Osteoblast (primary cell): ENCODE data around the gene DMD. TPM values are rescaled to one million over a fixed set of nuclear protein-coding genes. Genes with fewer than 3 reads are reported as not detected.

Source experiments
- DNase-seq: peaks from one replicate; pipeline ENCODE4 v3.0.0; 2011; ENCODE audit warnings: low spot score, mixed read lengths; ENCODE audit not compliant: insufficient read length; ENCODE audit errors: missing footprints
- H2AFZ ChIP-seq: 2 replicates; pipeline ENCODE4 v1.6.0; 2011; ENCODE audit warnings: mild to moderate bottlenecking, low read length
- H3K27ac ChIP-seq: 2 replicates; pipeline ENCODE4 v1.5.1; 2011; ENCODE audit warnings: mild to moderate bottlenecking, low read depth, low read length, moderate library complexity
- H3K27me3 ChIP-seq: 2 replicates; pipeline ENCODE4 v1.6.0; 2012; ENCODE audit warnings: mild to moderate bottlenecking, control low read depth, inconsistent platforms, low read length, moderate library complexity; ENCODE audit not compliant: insufficient read depth
- H3K36me3 ChIP-seq: 2 replicates; pipeline ENCODE4 v1.5.1; 2011; ENCODE audit warnings: mild to moderate bottlenecking, low read length, control low read depth, moderate library complexity; ENCODE audit not compliant: insufficient read depth
- H3K4me1 ChIP-seq: 2 replicates; pipeline ENCODE4 v1.5.1; 2011; ENCODE audit warnings: mild to moderate bottlenecking, low read length, control low read depth, moderate library complexity; ENCODE audit not compliant: insufficient read depth
- H3K4me2 ChIP-seq: 2 replicates; pipeline ENCODE4 v1.6.0; 2011; ENCODE audit warnings: mild to moderate bottlenecking, low read length; ENCODE audit not compliant: insufficient read depth
- H3K4me3 ChIP-seq: fragments of 200-600 bp; sonication (generic); 3 replicates; pipeline ENCODE4 v1.5.1; 2012; ENCODE audit warnings: mild to moderate bottlenecking, low read length, inconsistent platforms; ENCODE audit not compliant: insufficient read depth
- H3K79me2 ChIP-seq: 2 replicates; pipeline ENCODE4 v1.6.0; 2012; ENCODE audit warnings: mild to moderate bottlenecking, low read length, control low read depth, inconsistent platforms; ENCODE audit not compliant: insufficient read depth
- H3K9me3 ChIP-seq: 2 replicates; pipeline ENCODE4 v1.5.1; 2011; ENCODE audit warnings: low read depth, low read length, control low read depth
- H4K20me1 ChIP-seq: 2 replicates; pipeline ENCODE4 v1.6.0; 2012; ENCODE audit warnings: mild to moderate bottlenecking, low read length, control low read depth; ENCODE audit not compliant: insufficient read depth
- CTCF ChIP-seq: IDR thresholded peaks from 2 replicates; pipeline ENCODE4 v1.5.1; 2011; ENCODE audit warnings: mild to moderate bottlenecking, low read depth, low read length, moderate library complexity; ENCODE audit errors: extremely low read depth
- total RNA-seq: library from RNA; depleted of rRNA; stranded (reverse); fragments of >200 nt; gene quantifications from 2 replicates; pipeline ENCODE4 v1.2.3, GENCODE V29; 2012

Gene DMD
- total RNA-seq, 1 donor = 12.7 TPM

- Histone ChIP-seq H3K27ac (no peak overlapping the region), H3K9me3 (no peaks in the 10 kb centered on the region), H3K79me2 (no peaks in the 10 kb centered on the region), H3K4me1 (no peaks in the 10 kb centered on the region), H4K20me1 (no peaks in the 10 kb centered on the region), H3K36me3 (no peaks in the 10 kb centered on the region), H3K27me3 (no peaks in the 10 kb centered on the region), H2AFZ (no peak overlapping the region), H3K4me3 (no peak overlapping the region), H3K4me2 (no peak overlapping the region)
- TF ChIP-seq CTCF = no peak
- DNase-seq = no peak
Observed at GRCh38 chrX:32496671-32497070, 714.7 kb downstream of the DMD start.

- no peaks in the 10 kb centered on the region for H3K4me1 ChIP-seq
- H4K20me1 ChIP-seq = no peaks in the 10 kb centered on the region
- TF ChIP-seq CTCF = no peak
- no peak overlapping the region for H3K4me3 ChIP-seq
- no peak for DNase-seq
- no peaks in the 10 kb centered on the region for H3K36me3 ChIP-seq
- no peaks in the 10 kb centered on the region for H3K27me3 ChIP-seq
- H3K79me2 ChIP-seq = no peaks in the 10 kb centered on the region
- no peak overlapping the region for H3K4me2 ChIP-seq
- no peaks in the 10 kb centered on the region for H3K9me3 ChIP-seq
- H2AFZ ChIP-seq = no peak overlapping the region
- H3K27ac ChIP-seq = no peak overlapping the region
Observed at GRCh38 chrX:32495855-32496254, 715.5 kb downstream of the DMD start.

DNA sequence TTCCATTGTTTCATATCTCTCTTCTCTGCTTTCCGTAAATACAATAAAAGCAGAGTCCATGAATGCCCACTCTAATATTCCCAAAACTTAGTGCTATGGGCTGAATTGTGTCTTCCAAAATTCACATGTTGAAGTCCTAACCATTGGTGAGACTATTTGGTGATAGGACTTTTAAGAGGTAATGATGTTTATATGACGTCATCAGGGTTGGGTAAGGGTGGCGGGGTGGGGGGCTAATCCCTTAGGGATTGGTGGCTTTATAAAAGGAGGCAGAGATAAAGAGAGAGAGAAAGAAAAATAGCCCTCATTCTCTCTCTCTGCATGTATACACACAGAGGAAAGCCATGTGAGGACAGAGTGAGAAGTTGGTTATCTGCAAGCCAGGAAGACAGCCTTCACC lies 722.2 kb downstream of the DMD start:
- TF ChIP-seq CTCF = no peak
- H3K4me1 ChIP-seq = no peaks in the 10 kb centered on the region
- no peaks in the 10 kb centered on the region for H4K20me1 ChIP-seq
- no peaks in the 10 kb centered on the region for H3K36me3 ChIP-seq
- no peak overlapping the region for H3K4me2 ChIP-seq
- H3K27me3 ChIP-seq = no peaks in the 10 kb centered on the region
- no peak overlapping the region for H3K4me3 ChIP-seq
- no peak overlapping the region for H2AFZ ChIP-seq
- no peaks in the 10 kb centered on the region for H3K9me3 ChIP-seq
- no peak overlapping the region for H3K27ac ChIP-seq
- H3K79me2 ChIP-seq = no peaks in the 10 kb centered on the region
- DNase-seq = no peak

DNA sequence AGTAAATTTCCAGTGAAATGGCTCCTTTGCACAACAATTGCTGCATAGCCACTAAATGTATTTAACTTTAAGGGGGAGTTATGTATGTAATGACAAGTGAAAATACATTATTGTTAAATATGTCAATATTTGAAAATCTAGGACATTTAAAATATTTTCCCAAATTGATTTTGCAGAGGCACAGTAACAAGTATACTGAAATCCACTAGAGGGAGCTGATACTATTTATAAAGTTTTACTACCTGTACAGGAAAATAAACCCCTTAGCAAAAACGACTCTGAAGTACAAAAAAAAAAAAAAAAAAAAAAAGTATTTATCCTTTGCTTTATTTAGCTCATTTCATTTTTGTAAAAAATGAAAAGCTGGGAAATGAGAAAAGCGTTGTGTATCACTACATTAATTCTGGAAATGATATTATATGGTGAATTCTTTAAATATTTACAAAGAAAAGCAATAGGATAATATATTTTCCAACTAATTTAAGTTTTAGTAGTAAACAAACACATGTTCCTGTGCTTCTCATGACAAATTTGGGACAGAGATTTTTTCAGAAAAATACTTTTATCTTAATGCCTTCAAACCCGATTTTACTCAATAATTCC lies 727.7 kb downstream of the DMD start:
- Histone ChIP-seq H3K27ac (no peak overlapping the region), H3K79me2 (no peaks in the 10 kb centered on the region)
- DNase-seq = no peak

More for the DNA sequence above, 727.7 kb downstream of the DMD start:
- Histone ChIP-seq H3K27me3 (no peaks in the 10 kb centered on the region), H3K36me3 (no peaks in the 10 kb centered on the region), H3K9me3 (peaks cover 3% of the 10 kb centered on the region), H3K4me2 (no peak overlapping the region), H4K20me1 (no peaks in the 10 kb centered on the region), H3K4me1 (no peaks in the 10 kb centered on the region), H3K4me3 (no peak overlapping the region), H2AFZ (no peak overlapping the region)
- peak; percentile 17 for TF ChIP-seq CTCF
